Left renal cortex interstitium (tissue), 4 donors: ENCODE measurements around the gene C10orf88. TPM values are rescaled to one million over a fixed set of nuclear protein-coding genes. Genes with fewer than 3 reads are reported as not detected.

Experiments
- polyA plus RNA-seq, 4 donors: library from polyadenylated mRNA; unstranded; fragments of 120-200 nt; gene quantifications; one replicate each; pipeline ENCODE4 v1.2.1, GENCODE V29; 2013; ENCODE audit not compliant: insufficient read length in 4 of 4

The C10orf88 gene
- polyA plus RNA-seq, 4 donors: 15.2 to 20.5 (median 19.7) TPM

Other genes with a start within 250 kb of the C10orf88 start
- gene CUZD1, start 108.4 kb downstream of the C10orf88 start, polyA plus RNA-seq: 1 to 10 TPM; 1.0 to 2.5 (median 1.8) TPM
- 1 to 10 TPM; 4.8 to 7.4 (median 6.6) TPM for gene FAM24B, start 74.6 kb downstream of the C10orf88 start, polyA plus RNA-seq
- gene FAM24A, start 43.6 kb downstream of the C10orf88 start, polyA plus RNA-seq: not detected
- gene PSTK, start 26.2 kb upstream of the C10orf88 start, polyA plus RNA-seq: 10 to 100 TPM in 3 of 4 donors, 1 to 10 TPM in 1; 9.0 to 12.0 (median 11.2) TPM
- gene IKZF5, start 54.6 kb upstream of the C10orf88 start, polyA plus RNA-seq: 10 to 100 TPM; 18.2 to 27.4 (median 21.5) TPM
- 10 to 100 TPM; 20.3 to 30.2 (median 25.8) TPM for gene ACADSB, start 54.8 kb upstream of the C10orf88 start, polyA plus RNA-seq
- not detected for gene HMX3, start 181.7 kb upstream of the C10orf88 start, polyA plus RNA-seq
- 1 to 10 TPM; 1.4 to 2.9 (median 2.2) TPM for gene HMX2, start 193.9 kb upstream of the C10orf88 start, polyA plus RNA-seq
- 100 to 1,000 TPM; 118 to 122 (median 120) TPM for gene BUB3, start 200.2 kb upstream of the C10orf88 start, polyA plus RNA-seq